Activated CD8-positive, alpha-beta memory T cell treated with anti-CD3 and anti-CD28 coated beads, Interleukin-2, amount 50 U/mL, for 4 hours (primary cell): Measurements from ENCODE around the gene NHS.

Experiments used
- DNase-seq: peaks from one replicate; pipeline ENCODE4 v3.0.0-alpha.2; 2020

The NHS gene

GRCh38 chrX:17689971-17690409 is 315.0 kb downstream of the NHS start:
- peak; percentile 24 for DNase-seq

- no peak for DNase-seq
Measured at GRCh38 chrX:17692709-17693346, 317.8 kb downstream of the NHS start.

- DNase-seq = no peak
Measured at GRCh38 chrX:17697191-17697590, 322.2 kb downstream of the NHS start.

GRCh38 chrX:17700976-17701375 is 326.0 kb downstream of the NHS start:
- no peak for DNase-seq

- DNase-seq = no peak
Measured at GRCh38 chrX:17703201-17703600, 328.2 kb downstream of the NHS start.

GRCh38 chrX:17705211-17705610 is 330.2 kb downstream of the NHS start:
- DNase-seq = no peak

GRCh38 chrX:17706676-17707075 is 331.7 kb downstream of the NHS start:
- DNase-seq = no peak

GRCh38 chrX:17707731-17708130 is 332.7 kb downstream of the NHS start:
- DNase-seq = no peak

GRCh38 chrX:17710871-17711301 is 335.9 kb downstream of the NHS start:
- no peak for DNase-seq

- DNase-seq = no peak
Measured at GRCh38 chrX:17713288-17713687, 338.3 kb downstream of the NHS start.

GRCh38 chrX:17718649-17719165 is 343.7 kb downstream of the NHS start:
- DNase-seq = no peak

GRCh38 chrX:17719711-17720110 is 344.7 kb downstream of the NHS start:
- DNase-seq = no peak

GRCh38 chrX:17721715-17722114 is 346.7 kb downstream of the NHS start:
- DNase-seq = no peak

GRCh38 chrX:17725181-17725580 is 350.2 kb downstream of the NHS start:
- DNase-seq = no peak

GRCh38 chrX:17732138-17732783 is 357.3 kb downstream of the NHS start:
- no peak for DNase-seq

- DNase-seq = no peak
Measured at GRCh38 chrX:17735406-17735805, 360.4 kb downstream of the NHS start.

- DNase-seq = no peak
Measured at GRCh38 chrX:17736478-17736855, 361.5 kb downstream of the NHS start.

- DNase-seq = peak; percentile 87
Measured at GRCh38 chrX:17736856-17737709, 362.1 kb downstream of the NHS start, which contains the start of gene SCML1. TSS of gene SCML1 (plus strand) at chrX:17737493. CDS start at chrX:17744187, 6,694 bp downstream.

GRCh38 chrX:17737710-17737985 is 362.6 kb downstream of the NHS start:
- peak; percentile 19 for DNase-seq

- DNase-seq = peak; percentile 33
Measured at GRCh38 chrX:17737986-17738713, 363.1 kb downstream of the NHS start.

- no peak for DNase-seq
Measured at GRCh38 chrX:17738737-17739535, 363.9 kb downstream of the NHS start.
